Activated T-cell treated with anti-CD3 and anti-CD28 coated beads for 4 hours (primary cell): Measurements from ENCODE around the gene BLNK.

Experiments used
- DNase-seq: peaks from one replicate; pipeline ENCODE4 v3.0.0-alpha.2; 2020

The BLNK gene

GRCh38 chr10:96260014-96260413 lies 11.4 kb downstream of the BLNK start:
- no peak for DNase-seq

- DNase-seq = no peak
Observed at GRCh38 chr10:96259150-96259549, 12.2 kb downstream of the BLNK start.

GRCh38 chr10:96257944-96258343 lies 13.4 kb downstream of the BLNK start:
- DNase-seq = no peak

- no peak for DNase-seq
Observed at GRCh38 chr10:96255549-96256333, 15.6 kb downstream of the BLNK start.

DNA sequence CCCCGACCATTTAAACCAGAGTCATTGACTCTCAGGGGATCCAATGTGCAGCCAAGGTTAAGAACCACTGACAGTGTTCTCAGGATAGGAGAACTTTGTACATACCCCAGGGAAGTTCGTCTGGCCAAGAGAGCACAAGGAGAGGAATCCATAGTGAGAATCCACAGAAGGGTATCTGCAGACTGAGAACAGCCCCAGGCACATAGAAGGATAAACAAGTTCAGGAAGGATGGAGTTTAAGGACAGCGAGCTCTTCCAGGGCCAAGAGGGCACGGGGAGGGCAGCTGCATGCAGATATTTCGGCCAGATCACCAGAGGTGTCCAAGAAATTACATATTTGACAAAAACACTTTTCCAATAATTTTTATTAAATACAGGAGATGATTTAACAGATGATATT lies 16.4 kb downstream of the BLNK start:
- no peak for DNase-seq

GRCh38 chr10:96252730-96253129 lies 18.6 kb downstream of the BLNK start:
- DNase-seq = no peak

- no peak for DNase-seq
Observed at GRCh38 chr10:96250349-96250748, 21.0 kb downstream of the BLNK start.

DNA sequence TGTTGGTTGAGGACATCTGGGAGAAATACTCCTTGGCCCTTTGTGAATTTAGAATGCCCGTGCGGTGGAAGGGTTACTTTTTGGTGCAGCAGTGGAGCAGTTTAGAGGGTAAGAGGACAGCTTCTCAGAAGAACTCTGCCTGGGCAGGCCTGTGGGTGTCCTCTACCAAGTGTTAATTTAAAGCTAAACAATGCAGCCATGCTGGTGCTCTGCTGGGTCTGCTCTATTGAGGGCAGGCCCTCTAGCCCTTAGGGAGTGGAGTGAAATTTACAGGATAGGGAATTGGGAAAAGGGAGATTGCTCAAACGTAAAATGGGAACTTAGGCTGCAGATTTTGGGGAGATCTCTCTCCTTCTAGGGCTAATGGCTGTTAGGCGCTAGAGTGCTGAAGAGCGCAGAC lies 22.1 kb downstream of the BLNK start:
- no peak for DNase-seq

DNA sequence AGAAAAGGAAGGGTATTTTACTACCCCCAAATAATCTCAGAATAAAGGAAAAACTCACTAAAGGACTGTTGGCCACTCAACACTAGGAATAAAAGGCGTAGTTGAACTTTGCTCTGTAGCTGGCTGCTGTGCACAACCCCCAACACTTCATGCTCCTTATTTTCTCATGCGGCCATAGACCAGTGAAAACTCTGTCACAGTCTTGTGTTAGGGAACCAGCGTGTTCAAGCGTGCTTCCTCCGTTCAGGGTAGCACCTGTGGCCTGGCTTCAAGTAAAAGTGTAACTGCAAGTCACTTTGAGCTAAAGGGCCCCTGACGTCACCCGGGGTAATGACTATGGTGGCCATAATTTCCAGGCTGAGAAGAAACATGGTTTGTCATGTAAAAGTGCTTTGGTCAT lies 27.0 kb downstream of the BLNK start:
- no peak for DNase-seq

- no peak for DNase-seq
Observed at GRCh38 chr10:96243296-96243695, 28.1 kb downstream of the BLNK start.

DNA sequence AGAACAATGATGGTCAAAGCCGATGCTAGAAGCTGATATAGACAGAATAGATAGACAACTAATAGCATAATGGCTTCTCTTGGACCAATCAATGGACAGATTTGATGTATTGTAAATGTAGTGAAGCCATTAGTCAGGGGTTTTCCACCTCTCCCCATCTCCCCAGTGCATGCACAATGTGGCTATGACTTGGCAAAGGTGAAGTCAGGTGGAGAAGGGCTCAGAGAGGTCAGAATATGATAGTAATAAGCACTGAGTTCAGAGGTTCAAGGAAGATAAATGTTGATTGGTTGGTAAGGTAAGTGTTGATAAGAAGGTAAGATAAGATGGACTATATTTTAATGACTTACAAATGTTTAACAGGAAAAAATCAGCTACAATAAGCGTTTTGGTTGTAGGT lies 28.5 kb downstream of the BLNK start:
- DNase-seq = no peak

- DNase-seq = no peak
Observed at GRCh38 chr10:96238646-96239623, 32.4 kb downstream of the BLNK start.

GRCh38 chr10:96236876-96237275 lies 34.5 kb downstream of the BLNK start:
- no peak for DNase-seq

DNA sequence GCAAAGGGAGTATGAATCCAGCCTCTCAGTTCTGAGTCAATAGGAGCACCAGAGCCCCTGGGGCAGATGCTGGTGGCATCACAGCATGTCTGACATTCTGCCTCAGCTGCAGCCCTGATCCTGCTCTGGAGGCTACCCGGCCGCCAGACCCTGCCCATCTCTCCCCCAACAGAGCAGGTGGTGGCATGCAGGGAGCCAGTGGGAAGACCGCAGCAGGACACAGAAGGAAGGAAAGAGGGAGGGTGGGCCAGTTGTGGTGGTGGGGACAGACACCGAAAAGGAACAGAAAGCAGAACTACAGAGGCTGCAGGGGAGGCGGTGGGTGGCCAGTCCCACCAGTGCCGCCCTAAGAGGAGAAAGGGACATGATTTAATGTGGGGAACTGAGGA lies 35.3 kb downstream of the BLNK start:
- no peak for DNase-seq

GRCh38 chr10:96235326-96236089 lies 35.9 kb downstream of the BLNK start:
- no peak for DNase-seq

- DNase-seq = no peak
Observed at GRCh38 chr10:96233959-96234358, 37.4 kb downstream of the BLNK start.

DNA sequence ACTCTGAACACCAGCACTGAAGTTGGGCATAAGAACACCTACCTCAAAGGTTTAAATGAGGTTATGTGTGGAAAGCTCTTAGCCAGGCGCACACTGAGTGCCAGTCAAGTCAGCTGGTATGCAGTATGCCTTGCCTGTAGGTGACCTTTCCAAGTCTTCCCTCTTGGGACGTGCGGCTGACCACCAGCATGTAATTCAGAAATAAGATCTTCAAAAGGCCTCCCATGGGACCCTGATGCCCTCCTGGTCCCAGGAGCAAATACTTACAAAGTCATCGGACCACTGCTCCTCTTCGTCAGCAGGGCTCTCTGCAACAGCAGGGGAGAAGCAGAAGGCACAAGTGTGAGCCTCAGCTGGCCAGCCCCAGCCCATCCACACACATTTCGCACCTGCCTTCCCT lies 40.8 kb downstream of the BLNK start:
- no peak for DNase-seq

DNA sequence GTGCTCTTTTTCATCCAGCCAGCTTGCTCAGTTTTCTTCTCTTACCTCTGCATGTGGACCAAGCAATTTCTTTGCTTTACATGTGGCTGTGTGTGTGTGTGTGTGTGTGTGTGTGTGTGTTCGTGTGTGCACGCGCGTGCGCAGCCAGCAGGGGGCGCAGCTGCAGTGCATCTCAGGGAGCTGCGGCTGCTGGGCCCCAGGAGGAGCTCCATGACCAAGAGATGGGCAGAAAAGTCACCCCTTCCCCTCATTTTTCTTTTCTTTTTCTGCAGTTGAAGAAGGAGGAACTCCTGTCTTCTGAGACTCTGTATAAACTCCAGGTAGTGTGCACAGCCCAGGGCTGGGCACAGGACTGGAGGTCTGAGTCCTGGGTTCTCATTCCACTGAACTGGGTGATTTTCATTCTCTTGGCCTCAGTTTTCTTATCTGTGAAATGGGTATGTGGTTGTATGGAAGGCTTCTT lies 41.8 kb downstream of the BLNK start:
- peak; percentile 54 for DNase-seq

DNA sequence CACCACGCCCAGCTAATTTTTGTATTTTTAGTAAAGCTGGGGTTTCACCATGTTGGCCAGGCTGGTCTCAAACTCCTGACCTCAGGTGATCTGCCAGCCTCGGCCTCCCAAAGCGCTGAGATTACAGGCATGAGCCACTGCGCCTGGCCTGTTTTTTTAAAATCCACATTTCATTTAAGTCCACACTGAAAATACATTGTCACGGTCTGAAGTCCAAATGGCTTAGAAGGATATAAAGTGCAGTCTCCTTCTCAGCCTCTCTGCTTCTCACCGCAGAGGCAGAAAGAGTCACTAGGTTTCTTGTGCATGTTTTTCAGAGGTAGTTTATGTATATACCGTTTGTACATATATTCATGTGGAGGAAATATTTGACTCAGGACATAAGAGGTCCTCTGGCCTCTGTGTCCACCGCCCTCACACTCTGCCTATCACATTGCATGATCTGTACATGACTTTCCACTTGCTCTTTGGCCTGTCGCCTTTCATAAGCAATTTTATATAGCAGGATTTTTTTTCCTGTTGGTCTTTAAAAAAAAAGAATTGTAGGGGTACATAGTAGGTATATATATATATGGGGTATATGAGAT lies 42.9 kb downstream of the BLNK start:
- DNase-seq = no peak

- DNase-seq = no peak
Observed at GRCh38 chr10:96227206-96227605, 44.2 kb downstream of the BLNK start.

- no peak for DNase-seq
Observed at GRCh38 chr10:96225119-96225518, 46.2 kb downstream of the BLNK start.

GRCh38 chr10:96222908-96223307 lies 48.5 kb downstream of the BLNK start:
- no peak for DNase-seq

- no peak for DNase-seq
Observed at GRCh38 chr10:96222441-96222840, 48.9 kb downstream of the BLNK start.
